Uterus (tissue), 4 donors: ENCODE data around the gene SRPK2. TPM values are rescaled to one million over a fixed set of nuclear protein-coding genes. Genes with fewer than 3 reads are reported as not detected.
"Not testable (repeated sequence)": the region's sequence is repeated elsewhere in the genome, so short reads cannot be mapped to it uniquely, and the experiment has no call there.

Experiments
- DNase-seq, 2 donors: peaks; one replicate each; pipeline ENCODE4 v3.0.0-alpha.2; 2019 to 2020
- H3K27ac ChIP-seq, 2 donors: fragments of 200-600 bp; sonication (generic); 1 replicate in 1 of 2; 2 replicates in 1 of 2; pipeline ENCODE4 v1.5.1; 2016 to 2018
- H3K27me3 ChIP-seq, 2 donors: fragments of 200-600 bp; sonication (generic); one replicate each; pipeline ENCODE4 v1.5.1; 2018 to 2019; ENCODE audit warnings: control low read depth in 1 of 2
- H3K36me3 ChIP-seq, 2 donors: fragments of 200-600 bp; sonication (generic); one replicate each; pipeline ENCODE4 v1.5.1; 2019; ENCODE audit warnings: control low read depth in 1 of 2
- H3K4me1 ChIP-seq, 2 donors: fragments of 200-600 bp; sonication (generic); one replicate each; pipeline ENCODE4 v1.5.1; 2018 to 2019; ENCODE audit warnings: control low read depth in 1 of 2
- H3K4me3 ChIP-seq, 2 donors: fragments of 200-600 bp; sonication (generic); 1 replicate in 1 of 2; 2 replicates in 1 of 2; pipeline ENCODE4 v1.5.1; 2018 to 2019; ENCODE audit warnings: mild to moderate bottlenecking in 1 of 2
- H3K9me3 ChIP-seq, 2 donors: fragments of 200-600 bp; sonication (generic); one replicate each; pipeline ENCODE4 v1.5.1; 2019; ENCODE audit warnings: control low read depth in 1 of 2
- POLR2A ChIP-seq, 2 donors: fragments of 450-650 bp; IDR thresholded peaks; one replicate each; pipeline ENCODE4 v1.6.1; 2016; ENCODE audit warnings: antibody characterized with exemption in 2 of 2, mild to moderate bottlenecking in 1 of 2, moderate library complexity in 1 of 2
- intact Hi-C: fragments of 100-400 bp; cut with DNase I; formaldehyde crosslinking; loops from one replicate; pipeline ENCODE4 v1.15.1; 2023; ENCODE audit warnings: low total_unique reads
- total RNA-seq, 4 donors: library from RNA; depleted of rRNA in 3 of 4; stranded (reverse); fragments of >200 nt in 3 of 4; gene quantifications; one replicate each; pipeline versions ENCODE4 v1.1.0 to v1.2.4, GENCODE V29; 2014 to 2023
- TF ChIP-seq, protein P1 (sequence below), 4 experiments: fragments of 200-600 bp in 2 of 4; fragments of 450-650 bp in 2 of 4; sonication (generic) in 2 of 4; IDR thresholded peaks; one replicate each; pipeline ENCODE4 v1.5.1; 2016 to 2019; ENCODE audit warnings: antibody characterized with exemption in 4 of 4, mild to moderate bottlenecking in 2 of 4, moderate library complexity in 1 of 4
- donor health status: DM: yes; HTN: yes; CAD: no.

The SRPK2 gene
- total RNA-seq, 4 donors from 2014 or later: 40.0 to 129 (median 76.6) TPM

- H3K36me3 ChIP-seq: no peaks in the 10 kb centered on the region
- DNase-seq: no peak
- TF ChIP-seq POLR2A (IDR thresholded peaks at IDR 0.05): no peak
- TF ChIP-seq, protein P1, sequence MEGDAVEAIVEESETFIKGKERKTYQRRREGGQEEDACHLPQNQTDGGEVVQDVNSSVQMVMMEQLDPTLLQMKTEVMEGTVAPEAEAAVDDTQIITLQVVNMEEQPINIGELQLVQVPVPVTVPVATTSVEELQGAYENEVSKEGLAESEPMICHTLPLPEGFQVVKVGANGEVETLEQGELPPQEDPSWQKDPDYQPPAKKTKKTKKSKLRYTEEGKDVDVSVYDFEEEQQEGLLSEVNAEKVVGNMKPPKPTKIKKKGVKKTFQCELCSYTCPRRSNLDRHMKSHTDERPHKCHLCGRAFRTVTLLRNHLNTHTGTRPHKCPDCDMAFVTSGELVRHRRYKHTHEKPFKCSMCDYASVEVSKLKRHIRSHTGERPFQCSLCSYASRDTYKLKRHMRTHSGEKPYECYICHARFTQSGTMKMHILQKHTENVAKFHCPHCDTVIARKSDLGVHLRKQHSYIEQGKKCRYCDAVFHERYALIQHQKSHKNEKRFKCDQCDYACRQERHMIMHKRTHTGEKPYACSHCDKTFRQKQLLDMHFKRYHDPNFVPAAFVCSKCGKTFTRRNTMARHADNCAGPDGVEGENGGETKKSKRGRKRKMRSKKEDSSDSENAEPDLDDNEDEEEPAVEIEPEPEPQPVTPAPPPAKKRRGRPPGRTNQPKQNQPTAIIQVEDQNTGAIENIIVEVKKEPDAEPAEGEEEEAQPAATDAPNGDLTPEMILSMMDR (IDR thresholded peaks at IDR 0.05): no peak
- H3K9me3 ChIP-seq: no peaks in the 10 kb centered on the region
- no peak overlapping the region for H3K4me3 ChIP-seq
- no peaks in the 10 kb centered on the region for H3K4me1 ChIP-seq
- intact Hi-C loops: no loop called here
- no peaks in the 10 kb centered on the region for H3K27me3 ChIP-seq
- no peak overlapping the region for H3K27ac ChIP-seq
These were observed 190.5 kb downstream of the SRPK2 start for GRCh38 chr7:105198223-105198622.

DNA sequence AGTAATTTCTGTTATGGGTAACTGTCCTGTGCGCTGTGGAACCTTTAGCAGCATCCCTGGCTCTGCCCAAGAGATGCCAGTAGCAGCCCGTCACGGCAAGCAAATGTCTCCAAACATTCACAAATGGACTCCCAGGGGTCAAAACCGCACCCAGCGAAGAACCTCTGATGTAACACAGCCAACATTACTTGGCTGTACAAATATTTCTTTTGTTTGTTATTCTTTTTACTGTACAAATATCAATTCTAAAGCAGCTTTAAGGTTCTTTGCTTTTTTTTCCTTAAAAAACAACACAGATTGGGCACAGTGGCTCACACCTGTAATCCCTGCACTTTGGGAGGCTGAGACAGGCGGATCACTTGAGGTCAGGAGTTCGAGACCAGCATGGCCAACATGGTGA lies 192.2 kb downstream of the SRPK2 start:
- DNase-seq: no peak
- Histone ChIP-seq H3K9me3 (no peaks in the 10 kb centered on the region), H3K4me3 (no peak overlapping the region), H3K36me3 (no peaks in the 10 kb centered on the region), H3K4me1 (no peaks in the 10 kb centered on the region), H3K27ac (no peak overlapping the region), H3K27me3 (no peaks in the 10 kb centered on the region)
- TF ChIP-seq POLR2A (IDR thresholded peaks at IDR 0.05): no peak
- TF ChIP-seq, protein P1 (IDR thresholded peaks at IDR 0.05): no peak
- intact Hi-C loops: no loop called here

DNA sequence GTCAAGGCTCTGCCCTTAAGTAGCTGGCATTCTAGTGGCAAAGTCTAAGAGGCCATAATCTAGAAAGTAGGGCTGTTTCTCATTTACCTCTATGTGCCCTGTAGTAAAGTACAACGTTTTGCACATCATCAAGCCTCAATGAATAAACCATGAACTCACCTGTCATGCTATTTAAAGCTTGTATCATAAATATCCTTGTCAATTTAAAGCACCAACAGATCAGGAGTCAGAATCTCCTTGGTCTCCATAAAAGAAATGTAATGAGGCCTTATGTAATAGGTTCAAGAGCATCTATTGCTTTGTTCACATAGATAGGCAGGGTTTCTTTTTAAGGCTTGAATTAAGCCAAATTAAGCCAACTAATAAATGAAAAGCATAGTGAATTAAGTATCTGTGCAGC lies 192.8 kb downstream of the SRPK2 start:
- intact Hi-C loops: no loop called here
- no peaks in the 10 kb centered on the region for H3K36me3 ChIP-seq
- H3K9me3 ChIP-seq: no peaks in the 10 kb centered on the region
- no peak overlapping the region for H3K27ac ChIP-seq
- no peak for DNase-seq
- no peaks in the 10 kb centered on the region for H3K27me3 ChIP-seq
- TF ChIP-seq, protein P1 (IDR thresholded peaks at IDR 0.05): no peak
- TF ChIP-seq POLR2A (IDR thresholded peaks at IDR 0.05): no peak
- H3K4me3 ChIP-seq: no peak overlapping the region
- no peaks in the 10 kb centered on the region for H3K4me1 ChIP-seq

DNA sequence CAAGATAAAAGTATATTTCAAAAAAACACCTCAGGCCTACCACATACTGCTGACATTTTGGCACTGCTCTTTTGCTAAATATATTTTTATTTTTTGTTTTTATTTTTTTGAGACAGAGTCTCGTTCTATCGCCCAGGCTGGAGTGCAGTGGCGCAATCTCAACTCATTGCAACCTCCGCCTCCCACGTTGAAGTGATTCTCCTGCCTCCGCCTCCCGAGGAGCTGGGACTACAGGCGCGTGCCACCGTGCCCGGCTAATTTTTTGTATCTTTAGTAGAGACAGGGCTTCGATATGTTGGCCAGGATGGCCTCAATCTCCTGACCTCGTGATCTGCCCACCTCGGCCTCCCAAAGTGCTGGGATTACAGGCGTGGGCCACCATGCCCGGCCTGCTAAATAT lies 193.8 kb downstream of the SRPK2 start:
- H3K36me3 ChIP-seq, intact Hi-C loops, H3K4me3 ChIP-seq, H3K9me3 ChIP-seq, DNase-seq, H3K27me3 ChIP-seq, H3K27ac ChIP-seq, H3K4me1 ChIP-seq: not testable (repeated sequence)

DNA sequence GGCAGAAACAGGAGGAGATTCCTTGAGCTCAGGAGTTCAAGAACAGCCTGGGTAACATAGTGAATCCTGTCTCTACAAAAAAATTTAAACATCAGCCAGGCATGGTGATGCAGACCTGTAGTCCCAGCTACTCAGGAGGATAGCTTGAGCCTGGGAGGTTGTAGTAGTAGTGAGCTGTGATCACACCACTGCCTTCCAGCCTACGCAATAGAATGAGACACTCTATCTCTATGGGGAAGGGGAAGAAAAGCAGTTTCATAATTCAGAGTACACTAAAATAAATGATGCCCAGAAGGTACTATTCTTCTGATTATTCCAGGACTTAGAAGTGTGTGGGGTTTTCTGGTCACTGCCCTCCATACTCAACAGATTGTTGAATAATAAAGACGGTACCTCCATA lies 197.4 kb downstream of the SRPK2 start:
- TF ChIP-seq, protein P1 (IDR thresholded peaks at IDR 0.05): no peak
- no peak overlapping the region for H3K27ac ChIP-seq
- no peaks in the 10 kb centered on the region for H3K9me3 ChIP-seq
- H3K4me1 ChIP-seq: no peaks in the 10 kb centered on the region
- no peak for DNase-seq
- H3K4me3 ChIP-seq: no peak overlapping the region
- intact Hi-C loops: no loop called here
- no peaks in the 10 kb centered on the region for H3K36me3 ChIP-seq
- H3K27me3 ChIP-seq: no peaks in the 10 kb centered on the region

DNA sequence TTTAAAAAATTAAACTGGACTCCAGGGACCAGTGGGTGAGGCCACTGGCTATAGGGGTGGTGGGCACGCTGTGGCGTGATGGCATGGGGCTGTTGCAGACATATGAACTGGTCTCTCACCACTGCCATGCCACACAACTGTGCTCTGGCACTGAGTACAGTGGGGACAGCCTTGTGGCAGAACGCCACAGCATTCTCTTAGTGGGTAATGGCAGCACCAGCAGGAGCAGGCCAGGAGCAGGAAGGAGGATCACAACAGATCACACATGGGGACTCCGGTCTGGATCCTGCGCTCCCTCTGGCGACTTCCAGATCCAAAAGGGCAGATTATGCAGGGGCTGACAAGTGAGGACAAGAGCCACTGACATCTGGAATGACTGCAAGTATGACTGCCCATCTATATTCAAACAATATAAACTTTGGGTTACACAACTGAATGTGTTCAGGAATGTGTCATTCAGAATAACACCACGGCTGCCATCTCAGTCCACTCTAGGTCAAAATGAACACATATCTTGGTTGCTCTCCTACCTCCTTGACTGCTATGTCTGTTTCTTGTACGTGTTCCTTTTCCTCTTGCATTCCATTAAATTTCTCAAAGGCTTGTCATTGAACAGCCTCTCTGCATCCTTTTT lies 198.7 kb downstream of the SRPK2 start:
- TF ChIP-seq, protein P1 (IDR thresholded peaks at IDR 0.05): no peak
- no peak for TF ChIP-seq POLR2A (IDR thresholded peaks at IDR 0.05)
- H3K36me3 ChIP-seq: no peaks in the 10 kb centered on the region
- no peak overlapping the region for H3K27ac ChIP-seq
- DNase-seq: no peak
- H3K9me3 ChIP-seq: no peaks in the 10 kb centered on the region
- no peak overlapping the region for H3K4me3 ChIP-seq
- intact Hi-C loops: no loop called here
- H3K27me3 ChIP-seq: no peaks in the 10 kb centered on the region
- no peaks in the 10 kb centered on the region for H3K4me1 ChIP-seq
